ENCODE data around the gene IGF2BP1. TPM values are rescaled to one million over a fixed set of nuclear protein-coding genes. Genes with fewer than 3 reads are reported as not detected.
"Not testable (repeated sequence)": the region's sequence is repeated elsewhere in the genome, so short reads cannot be mapped to it uniquely, and the experiment has no call there.

IGF2BP1 gene
- total and polyA plus RNA-seq, 7 donors: 0.14 to 0.36 (median 0.20) TPM; not detected in 4

DNA sequence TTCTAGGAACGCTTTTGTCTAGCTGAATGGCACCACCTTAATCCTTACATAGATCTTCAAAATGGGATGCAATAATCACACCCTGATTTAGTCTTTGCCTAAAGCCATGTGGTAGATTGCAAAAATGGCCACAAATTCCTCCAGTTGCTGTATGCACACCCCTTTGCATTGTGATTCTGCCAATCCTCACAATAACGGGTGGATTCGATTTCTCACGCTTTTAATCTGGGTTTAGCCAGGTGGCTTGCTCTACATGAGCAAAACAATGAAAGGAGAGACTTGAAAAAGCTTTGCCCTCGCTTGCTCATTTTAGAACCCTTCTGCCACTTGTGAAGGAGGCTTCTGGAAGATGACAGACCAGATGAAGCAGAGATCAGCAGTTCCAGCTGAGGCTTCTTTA is 85.0 kb downstream of the IGF2BP1 start:
- no peak for DNase-seq
- TF ChIP-seq EP300 (IDR thresholded peaks at IDR 0.05) (no peak), POLR2AphosphoS5 (IDR thresholded peaks at IDR 0.05) (no peak), POLR2A (IDR thresholded peaks at IDR 0.05) (no peak)
- TF ChIP-seq, protein P1, sequence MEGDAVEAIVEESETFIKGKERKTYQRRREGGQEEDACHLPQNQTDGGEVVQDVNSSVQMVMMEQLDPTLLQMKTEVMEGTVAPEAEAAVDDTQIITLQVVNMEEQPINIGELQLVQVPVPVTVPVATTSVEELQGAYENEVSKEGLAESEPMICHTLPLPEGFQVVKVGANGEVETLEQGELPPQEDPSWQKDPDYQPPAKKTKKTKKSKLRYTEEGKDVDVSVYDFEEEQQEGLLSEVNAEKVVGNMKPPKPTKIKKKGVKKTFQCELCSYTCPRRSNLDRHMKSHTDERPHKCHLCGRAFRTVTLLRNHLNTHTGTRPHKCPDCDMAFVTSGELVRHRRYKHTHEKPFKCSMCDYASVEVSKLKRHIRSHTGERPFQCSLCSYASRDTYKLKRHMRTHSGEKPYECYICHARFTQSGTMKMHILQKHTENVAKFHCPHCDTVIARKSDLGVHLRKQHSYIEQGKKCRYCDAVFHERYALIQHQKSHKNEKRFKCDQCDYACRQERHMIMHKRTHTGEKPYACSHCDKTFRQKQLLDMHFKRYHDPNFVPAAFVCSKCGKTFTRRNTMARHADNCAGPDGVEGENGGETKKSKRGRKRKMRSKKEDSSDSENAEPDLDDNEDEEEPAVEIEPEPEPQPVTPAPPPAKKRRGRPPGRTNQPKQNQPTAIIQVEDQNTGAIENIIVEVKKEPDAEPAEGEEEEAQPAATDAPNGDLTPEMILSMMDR (IDR thresholded peaks at IDR 0.05): no peak
- Histone ChIP-seq H3K36me3 (no peaks in the 10 kb centered on the region), H3K27me3 (peaks cover 0 to 15% (median 0%) of the 10 kb centered on the region in 3 donors), H3K9me3 (no peaks in the 10 kb centered on the region), H3K4me3 (no peak overlapping the region), H3K4me1 (no peaks in the 10 kb centered on the region), H3K27ac (no peak overlapping the region)
- WGBS, 2 donors: 86 to 92% methylated on average over 5 of the region's 5 CpGs
- intact Hi-C loops (cut with DNase I): no loop called here

DNA sequence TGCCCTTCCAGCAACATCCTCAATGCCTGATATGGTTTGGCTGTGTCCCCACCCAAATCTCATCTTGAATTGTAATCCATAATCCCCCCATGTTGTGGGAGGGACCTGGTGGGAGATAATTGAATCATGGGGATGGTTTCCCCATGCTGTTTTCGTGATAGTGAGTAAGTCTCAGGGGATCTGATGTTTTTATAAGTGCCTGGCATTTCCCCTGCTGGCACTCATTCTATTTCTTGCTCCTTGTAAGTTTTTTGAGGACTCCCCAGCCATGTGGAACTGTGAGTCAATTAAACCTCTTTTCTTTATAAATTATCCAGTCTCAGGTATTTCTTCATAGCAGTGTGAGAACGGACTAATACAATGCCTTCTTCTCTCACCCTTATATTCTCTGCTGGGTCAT is 87.9 kb downstream of the IGF2BP1 start:
- H3K9me3 ChIP-seq; H3K36me3 ChIP-seq; H3K27ac ChIP-seq; H3K4me1 ChIP-seq; H3K4me3 ChIP-seq; intact Hi-C loops (cut with DNase I); DNase-seq: not testable (repeated sequence)
- H3K27me3 ChIP-seq: peaks cover 0 to 13% (median 5%) of the 10 kb centered on the region in 3 donors
- 73 to 90% methylated on average over 2 of the region's 2 CpGs for WGBS, 2 donors

DNA sequence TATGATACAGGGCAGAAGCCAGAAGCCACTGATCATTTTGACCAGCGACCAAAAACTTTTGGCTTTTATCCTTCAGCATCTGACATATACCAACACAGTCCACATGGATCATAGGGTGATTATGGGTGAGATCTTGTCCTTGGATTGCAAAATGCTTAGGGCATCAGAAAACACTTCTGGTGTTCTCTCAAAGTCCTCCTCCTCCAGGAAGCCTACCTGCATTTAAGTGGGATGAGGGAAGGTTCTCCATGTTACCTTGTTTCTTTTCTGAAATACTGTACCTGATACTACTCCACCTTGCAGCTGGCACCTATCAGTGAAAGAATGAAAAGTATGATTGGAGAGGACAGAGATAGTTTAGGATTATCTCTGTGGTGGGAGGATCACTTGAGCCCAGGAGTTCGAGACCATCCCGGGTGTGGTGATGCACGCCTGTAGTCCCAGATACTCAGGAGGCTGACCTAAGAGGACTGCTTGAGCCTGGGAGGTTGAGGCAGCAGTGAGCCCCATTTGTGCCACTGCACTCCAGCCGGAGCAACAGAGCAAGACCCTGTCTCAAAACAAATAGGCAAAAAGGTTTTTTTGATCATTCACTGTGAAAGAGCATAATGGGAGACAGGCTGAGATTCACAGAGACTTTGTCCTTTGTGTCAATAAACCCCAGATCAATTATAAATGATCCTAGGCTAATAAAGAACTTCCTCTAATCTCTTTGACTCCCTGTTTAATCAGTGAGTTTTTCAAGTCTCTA is 88.6 kb downstream of the IGF2BP1 start:
- H3K36me3 ChIP-seq: no peaks in the 10 kb centered on the region
- H3K9me3 ChIP-seq: no peaks in the 10 kb centered on the region
- H3K4me1 ChIP-seq: no peaks in the 10 kb centered on the region
- DNase-seq: no peak
- TF ChIP-seq, protein P1 (IDR thresholded peaks at IDR 0.05): no peak
- TF ChIP-seq EP300 (IDR thresholded peaks at IDR 0.05) (no peak), POLR2AphosphoS5 (IDR thresholded peaks at IDR 0.05) (no peak), POLR2A (IDR thresholded peaks at IDR 0.05) (no peak)
- WGBS, 2 donors: 83% methylated on average over 5 of the region's 5 CpGs
- intact Hi-C loops (cut with DNase I): no loop called here
- H3K4me3 ChIP-seq: no peak overlapping the region
- H3K27me3 ChIP-seq: peaks cover 0 to 13% (median 5%) of the 10 kb centered on the region in 3 donors
- no peak overlapping the region for H3K27ac ChIP-seq

DNA sequence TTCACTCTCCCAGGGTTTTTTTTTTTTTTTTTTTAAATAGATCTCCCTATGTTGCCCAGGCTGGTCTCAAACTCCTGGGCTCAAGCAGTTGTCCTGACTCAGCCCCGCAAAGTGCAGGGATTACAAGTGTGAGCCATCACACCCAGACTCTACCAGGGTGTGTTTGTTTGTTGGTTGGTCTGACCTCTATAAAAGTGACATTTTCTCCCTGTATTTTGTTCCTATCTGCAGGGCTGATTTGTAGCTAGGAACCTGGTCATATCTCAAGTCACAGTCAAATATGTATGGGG is 89.1 kb downstream of the IGF2BP1 start:
- Histone ChIP-seq H3K27me3 (peaks cover 0 to 13% (median 5%) of the 10 kb centered on the region in 3 donors), H3K4me3 (no peak overlapping the region), H3K4me1 (no peaks in the 10 kb centered on the region), H3K9me3 (no peaks in the 10 kb centered on the region), H3K36me3 (no peaks in the 10 kb centered on the region), H3K27ac (no peak overlapping the region)
- DNase-seq: no peak
- TF ChIP-seq, protein P1 (IDR thresholded peaks at IDR 0.05): no peak
- TF ChIP-seq EP300 (IDR thresholded peaks at IDR 0.05) (no peak), POLR2AphosphoS5 (IDR thresholded peaks at IDR 0.05) (no peak), POLR2A (IDR thresholded peaks at IDR 0.05) (no peak)
- WGBS, 2 donors: 17 to 57% methylated on average over 1 of the region's 1 CpG
- intact Hi-C loops (cut with DNase I): no loop called here

DNA sequence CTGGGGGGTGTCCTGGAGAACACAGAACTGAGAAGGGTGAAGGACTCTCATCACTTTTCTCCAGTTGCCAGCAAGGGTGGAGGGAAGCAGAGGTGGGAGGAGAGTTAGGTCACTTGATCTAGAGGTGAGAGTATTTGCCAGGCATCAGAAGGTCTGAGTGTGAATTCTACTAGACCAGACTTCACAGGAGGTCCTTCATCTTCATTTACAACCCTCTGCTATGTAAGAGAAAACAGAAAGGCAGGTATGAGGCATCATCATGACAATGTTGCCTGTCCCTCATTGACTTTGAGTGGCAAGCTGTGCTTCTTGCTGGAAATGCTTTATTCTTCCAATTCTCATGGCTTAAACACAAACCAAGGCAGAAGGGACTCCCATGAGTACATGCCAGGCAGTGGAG is 89.5 kb downstream of the IGF2BP1 start:
- TF ChIP-seq, protein P1 (IDR thresholded peaks at IDR 0.05): no peak
- TF ChIP-seq POLR2A (IDR thresholded peaks at IDR 0.05) (no peak), POLR2AphosphoS5 (IDR thresholded peaks at IDR 0.05) (no peak), EP300 (IDR thresholded peaks at IDR 0.05) (no peak)
- Histone ChIP-seq H3K27me3 (peaks cover 0 to 13% (median 5%) of the 10 kb centered on the region in 3 donors), H3K4me1 (no peaks in the 10 kb centered on the region), H3K9me3 (no peaks in the 10 kb centered on the region), H3K27ac (no peak overlapping the region), H3K36me3 (no peaks in the 10 kb centered on the region), H3K4me3 (no peak overlapping the region)
- DNase-seq: no peak
- intact Hi-C loops (cut with DNase I): no loop called here

Data from sigmoid colon (tissue), 7 donors.